ENCODE results near the gene ZNF541. TPM values are rescaled to one million over a fixed set of nuclear protein-coding genes. Genes with fewer than 3 reads are reported as not detected.

ZNF541 gene
- polyA plus RNA-seq, 1 donor from 2014 or later = not detected

GRCh38 chr19:47613165-47614020 lies 40.4 kb upstream of the ZNF541 start:
- Histone ChIP-seq H3F3A (ENCODE audit: insufficient read depth, low read length, poor library complexity, severe bottlenecking) (no peaks in the 10 kb centered on the region), H3K4me2 (ENCODE audit: low read length) (no peak overlapping the region), H3K79me2 (replicated peaks; ENCODE audit: insufficient read depth, low read length) (peaks cover 75% of the 10 kb centered on the region)

More at GRCh38 chr19:47613165-47614020, 40.4 kb upstream of the ZNF541 start:
- Histone ChIP-seq H3K27me3 (ENCODE audit: insufficient read depth, low read depth, low read length) (no peaks in the 10 kb centered on the region), H3K9me2 (ENCODE audit: insufficient read depth, low read length) (no peaks in the 10 kb centered on the region), H3K9me3 (ENCODE audit: low read length) (no peaks in the 10 kb centered on the region), H4K20me1 (ENCODE audit: insufficient read depth) (no peaks in the 10 kb centered on the region), H2AFZ (ENCODE audit: low read depth, low read length) (no peak overlapping the region), H3K4me3 (ENCODE audit: low read length) (peak overlapping the region; percentile 25), H3K9ac (ENCODE audit: low read length) (no peak overlapping the region), H3K36me3 (ENCODE audit: insufficient read depth, low read length) (no peaks in the 10 kb centered on the region), H3K27ac (ENCODE audit: low read length) (peak overlapping the region; percentile 49)
- no peak for TF ChIP-seq RAD21 (conservative IDR thresholded peaks at IDR 0.05)
- no peak for TF ChIP-seq EZH2 (IDR thresholded peaks at IDR 0.05; ENCODE audit: borderline replicate concordance, insufficient read depth, low read length, poor library complexity, severe bottlenecking)
- TF ChIP-seq POLR2AphosphoS5 (IDR thresholded peaks at IDR 0.05) = no peak
- TF ChIP-seq REST (IDR thresholded peaks at IDR 0.05; ENCODE audit: borderline replicate concordance) = no peak
- TF ChIP-seq MXI1 (conservative IDR thresholded peaks at IDR 0.05; ENCODE audit: poor library complexity, severe bottlenecking) = no peak
- TF ChIP-seq SMC3 (conservative IDR thresholded peaks at IDR 0.05; ENCODE audit: poor library complexity) = no peak
- TF ChIP-seq EP300 (conservative IDR thresholded peaks at IDR 0.05; ENCODE audit: poor library complexity, severe bottlenecking) = no peak
- no peak for TF ChIP-seq TAF1 (IDR thresholded peaks at IDR 0.05; ENCODE audit: low read depth)
- TF ChIP-seq CTCF (IDR thresholded peaks at IDR 0.05; ENCODE audit: poor library complexity, severe bottlenecking) = no peak

Measured in neural cell (in vitro differentiated cells).